ENCODE results near the gene RASA3. TPM values are rescaled to one million over a fixed set of nuclear protein-coding genes. Genes with fewer than 3 reads are reported as not detected.
A peak's percentile ranks its signal among the peaks of the same experiment; 100 is the strongest.

Gene RASA3
- total RNA-seq, 1 experiment from 2014 or later, result 0.95 TPM

DNA sequence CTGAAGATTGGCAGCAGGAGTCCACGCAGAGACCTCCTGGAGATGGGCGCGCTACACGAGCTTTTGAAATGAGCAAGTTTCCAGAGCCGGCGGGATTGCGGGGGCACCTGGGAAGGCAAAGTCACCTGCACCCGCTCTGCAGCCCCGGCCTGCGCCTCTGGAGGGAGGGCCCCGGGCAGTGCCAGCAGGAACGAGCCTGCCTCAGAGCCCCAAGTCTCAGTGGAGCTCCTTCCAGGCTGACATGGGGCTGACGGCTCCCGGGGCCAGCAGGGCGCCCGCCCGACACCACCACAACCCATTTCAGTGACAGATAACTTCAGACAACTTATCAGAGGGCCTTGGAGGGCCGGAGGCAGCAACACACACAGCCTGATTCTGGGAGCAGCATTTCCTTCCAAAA is 45.0 kb downstream of the RASA3 start:
- peak in 1 of 2 experiments; percentile 22 for DNase-seq
- Histone ChIP-seq H3K4me1 (no peaks in the 10 kb centered on the region), H3K9me3 (peaks cover 6% of the 10 kb centered on the region), H3K36me3 (ENCODE audit: control insufficient read depth, insufficient read depth, low read length) (no peaks in the 10 kb centered on the region), H3K4me3 (ENCODE audit: low read depth, low read length) (no peak overlapping the region), H3K27me3 (replicated peaks; ENCODE audit: control insufficient read depth, insufficient read depth, low read length) (no peaks in the 10 kb centered on the region)
- H3K4me3 Mint-ChIP-seq (ENCODE audit: unreplicated experiment), result no peak overlapping the region
- no peaks in the 10 kb centered on the region for H3K4me1 Mint-ChIP-seq (ENCODE audit: low read depth, unreplicated experiment)
- TF ChIP-seq, protein P1, sequence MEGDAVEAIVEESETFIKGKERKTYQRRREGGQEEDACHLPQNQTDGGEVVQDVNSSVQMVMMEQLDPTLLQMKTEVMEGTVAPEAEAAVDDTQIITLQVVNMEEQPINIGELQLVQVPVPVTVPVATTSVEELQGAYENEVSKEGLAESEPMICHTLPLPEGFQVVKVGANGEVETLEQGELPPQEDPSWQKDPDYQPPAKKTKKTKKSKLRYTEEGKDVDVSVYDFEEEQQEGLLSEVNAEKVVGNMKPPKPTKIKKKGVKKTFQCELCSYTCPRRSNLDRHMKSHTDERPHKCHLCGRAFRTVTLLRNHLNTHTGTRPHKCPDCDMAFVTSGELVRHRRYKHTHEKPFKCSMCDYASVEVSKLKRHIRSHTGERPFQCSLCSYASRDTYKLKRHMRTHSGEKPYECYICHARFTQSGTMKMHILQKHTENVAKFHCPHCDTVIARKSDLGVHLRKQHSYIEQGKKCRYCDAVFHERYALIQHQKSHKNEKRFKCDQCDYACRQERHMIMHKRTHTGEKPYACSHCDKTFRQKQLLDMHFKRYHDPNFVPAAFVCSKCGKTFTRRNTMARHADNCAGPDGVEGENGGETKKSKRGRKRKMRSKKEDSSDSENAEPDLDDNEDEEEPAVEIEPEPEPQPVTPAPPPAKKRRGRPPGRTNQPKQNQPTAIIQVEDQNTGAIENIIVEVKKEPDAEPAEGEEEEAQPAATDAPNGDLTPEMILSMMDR (IDR thresholded peaks at IDR 0.05; ENCODE audit: insufficient read depth in 1 of 2, low read depth in 1 of 2, low read length in 1 of 2, severe bottlenecking in 1 of 2, unreplicated experiment in 1 of 2), result no peak
- BruUV-seq (replicated peaks), result no TSS peak
- no peak overlapping the region for H3K27ac Mint-ChIP-seq (ENCODE audit: unreplicated experiment)
- intact Hi-C loops (cut with micrococcal nuclease; ENCODE audit: unreplicated experiment), result no loop called here
- ChIA-PET POLR2A (no interaction called here), CTCF (no interaction called here)
- H3K9me3 Mint-ChIP-seq (ENCODE audit: unreplicated experiment), result peaks cover 13% of the 10 kb centered on the region
- peaks cover 2% of the 10 kb centered on the region for H3K27me3 Mint-ChIP-seq (ENCODE audit: insufficient read depth, unreplicated experiment)
- H3K36me3 Mint-ChIP-seq (ENCODE audit: insufficient read depth, unreplicated experiment), result no peaks in the 10 kb centered on the region

GRCh38 chr13:114082849-114083645 is 49.4 kb downstream of the RASA3 start:
- intact Hi-C loops (cut with micrococcal nuclease; ENCODE audit: unreplicated experiment), result no loop called here
- H3K36me3 Mint-ChIP-seq (ENCODE audit: insufficient read depth, unreplicated experiment), result no peaks in the 10 kb centered on the region
- ChIA-PET CTCF (no interaction called here), POLR2A (no interaction called here)
- H3K4me3 Mint-ChIP-seq (ENCODE audit: unreplicated experiment), result no peak overlapping the region
- no peak overlapping the region for H3K4me3 ChIP-seq (ENCODE audit: low read depth, low read length)
- no peaks in the 10 kb centered on the region for H3K36me3 ChIP-seq (ENCODE audit: control insufficient read depth, insufficient read depth, low read length)
- BruUV-seq (replicated peaks), result no TSS peak
- no peaks in the 10 kb centered on the region for H3K9me3 ChIP-seq
- no peak overlapping the region for H3K27ac Mint-ChIP-seq (ENCODE audit: unreplicated experiment)
- no peaks in the 10 kb centered on the region for H3K9me3 Mint-ChIP-seq (ENCODE audit: unreplicated experiment)
- no peaks in the 10 kb centered on the region for H3K27me3 ChIP-seq (replicated peaks; ENCODE audit: control insufficient read depth, insufficient read depth, low read length)
- H3K4me1 ChIP-seq, result no peaks in the 10 kb centered on the region
- no peaks in the 10 kb centered on the region for H3K27me3 Mint-ChIP-seq (ENCODE audit: insufficient read depth, unreplicated experiment)
- TF ChIP-seq, protein P1 (IDR thresholded peaks at IDR 0.05; ENCODE audit: insufficient read depth in 1 of 2, low read depth in 1 of 2, low read length in 1 of 2, severe bottlenecking in 1 of 2, unreplicated experiment in 1 of 2), result no peak
- peak in 1 of 2 experiments; percentile 18 for DNase-seq
- no peaks in the 10 kb centered on the region for H3K4me1 Mint-ChIP-seq (ENCODE audit: low read depth, unreplicated experiment)

- POLR2A ChIA-PET, result no interaction called here
- no peaks in the 10 kb centered on the region for H3K27me3 Mint-ChIP-seq (ENCODE audit: insufficient read depth, unreplicated experiment)
- peak in 1 of 2 experiments; percentile 22 for DNase-seq
- CTCF ChIA-PET, result no interaction called here
- intact Hi-C loops (cut with micrococcal nuclease; ENCODE audit: unreplicated experiment), result no loop called here
- H3K4me1 Mint-ChIP-seq (ENCODE audit: low read depth, unreplicated experiment), result no peaks in the 10 kb centered on the region
- BruUV-seq (replicated peaks), result no TSS peak
- H3K36me3 Mint-ChIP-seq (ENCODE audit: insufficient read depth, unreplicated experiment), result peaks cover 5% of the 10 kb centered on the region
- Histone ChIP-seq H3K4me3 (ENCODE audit: low read depth, low read length) (no peak overlapping the region), H3K4me1 (no peaks in the 10 kb centered on the region), H3K36me3 (ENCODE audit: control insufficient read depth, insufficient read depth, low read length) (no peaks in the 10 kb centered on the region), H3K27me3 (replicated peaks; ENCODE audit: control insufficient read depth, insufficient read depth, low read length) (no peaks in the 10 kb centered on the region), H3K9me3 (no peaks in the 10 kb centered on the region)
- TF ChIP-seq, protein P1 (IDR thresholded peaks at IDR 0.05; ENCODE audit: insufficient read depth in 1 of 2, low read depth in 1 of 2, low read length in 1 of 2, severe bottlenecking in 1 of 2, unreplicated experiment in 1 of 2), result no peak
- H3K9me3 Mint-ChIP-seq (ENCODE audit: unreplicated experiment), result no peaks in the 10 kb centered on the region
- no peak overlapping the region for H3K4me3 Mint-ChIP-seq (ENCODE audit: unreplicated experiment)
- no peak overlapping the region for H3K27ac Mint-ChIP-seq (ENCODE audit: unreplicated experiment)
Observed at GRCh38 chr13:114081761-114082681, 50.4 kb downstream of the RASA3 start.
